CD4-positive, alpha-beta T cell treated with Interleukin-10 for 1 hour (primary cell): ENCODE results near the gene UFD1.
"Not testable (repeated sequence)": the region's sequence is repeated elsewhere in the genome, so short reads cannot be mapped to it uniquely, and the experiment has no call there.

Experiments used
- DNase-seq: peaks from one replicate; pipeline ENCODE4 v3.0.0-alpha.2; 2020

The UFD1 gene

DNA sequence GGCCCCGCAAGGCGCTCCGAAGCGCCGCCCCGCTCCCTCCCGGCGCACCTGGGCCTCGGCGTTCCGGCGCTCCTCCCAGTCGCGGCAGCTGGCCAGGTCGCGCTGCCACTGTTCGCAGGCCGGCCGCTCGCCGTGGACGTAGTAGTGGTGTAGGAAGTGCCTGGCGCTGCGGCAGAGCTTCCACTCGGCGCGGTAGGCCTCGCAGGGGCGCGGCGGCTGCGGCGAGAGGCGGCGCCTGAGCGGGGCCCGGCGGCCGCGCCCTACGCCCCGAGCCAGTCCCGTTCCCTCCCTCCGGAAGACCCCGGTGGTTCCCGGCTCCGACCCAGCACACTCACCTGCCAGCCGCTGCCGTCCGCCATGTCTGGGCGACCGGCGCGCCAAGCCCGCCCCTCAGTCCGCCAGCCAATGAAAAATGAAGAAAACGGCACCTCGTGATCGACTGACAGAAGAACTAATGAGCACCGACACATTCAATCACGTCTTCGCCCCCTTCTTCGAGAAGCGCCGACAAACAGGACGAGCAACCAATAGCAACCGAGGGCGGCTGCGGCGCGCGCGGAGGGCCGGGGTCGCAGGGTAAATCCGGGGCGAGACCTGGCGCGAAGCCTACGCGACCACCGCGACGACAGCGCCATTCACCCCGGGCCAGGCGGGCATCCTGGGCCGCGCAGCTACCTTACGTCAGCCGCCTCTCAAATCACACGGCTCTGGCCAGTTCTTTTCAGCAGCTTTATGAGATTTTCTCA is 31.5 kb downstream of the UFD1 start, which contains the start of gene C22orf39:
Gene C22orf39 (minus strand): TSS at position 382 of the 746 bp plus-strand sequence. CDS start 23 bp downstream, at position 359.
- peak; percentile 95 for DNase-seq

DNA sequence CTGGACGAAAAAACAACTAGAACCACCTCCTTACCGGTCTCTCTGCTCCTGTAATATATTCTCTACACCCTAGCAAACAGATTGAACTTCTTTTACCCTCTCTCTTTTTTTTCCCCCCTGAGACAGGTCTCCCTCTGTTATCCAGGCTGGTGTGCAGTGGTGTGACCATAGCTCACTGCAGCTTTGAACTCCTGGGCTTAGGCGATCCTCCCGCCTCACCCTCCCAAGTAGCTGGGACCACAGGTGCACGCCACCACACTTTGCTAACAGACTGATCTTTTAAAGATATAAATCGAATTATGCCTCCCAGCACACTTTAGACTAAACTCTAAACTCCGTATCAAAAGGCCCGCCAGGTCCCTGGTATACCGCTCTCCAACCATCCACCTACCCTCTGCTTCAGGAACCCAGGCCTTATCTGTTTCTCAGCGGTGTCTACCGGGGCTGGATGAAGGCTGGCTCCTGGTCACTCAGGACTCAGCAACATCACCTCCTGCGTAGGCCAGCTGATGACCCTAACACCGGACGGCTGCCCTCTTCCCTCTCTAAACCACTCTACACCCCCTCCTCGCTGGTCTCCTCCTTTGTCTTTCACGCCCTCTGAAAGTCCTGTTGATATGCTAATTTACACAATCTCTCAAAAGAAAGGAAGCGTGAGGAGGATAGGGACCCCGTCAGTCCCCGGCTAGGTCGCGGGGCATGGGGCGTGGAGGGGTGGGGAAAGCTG is 32.2 kb downstream of the UFD1 start:
- no peak for DNase-seq

DNA sequence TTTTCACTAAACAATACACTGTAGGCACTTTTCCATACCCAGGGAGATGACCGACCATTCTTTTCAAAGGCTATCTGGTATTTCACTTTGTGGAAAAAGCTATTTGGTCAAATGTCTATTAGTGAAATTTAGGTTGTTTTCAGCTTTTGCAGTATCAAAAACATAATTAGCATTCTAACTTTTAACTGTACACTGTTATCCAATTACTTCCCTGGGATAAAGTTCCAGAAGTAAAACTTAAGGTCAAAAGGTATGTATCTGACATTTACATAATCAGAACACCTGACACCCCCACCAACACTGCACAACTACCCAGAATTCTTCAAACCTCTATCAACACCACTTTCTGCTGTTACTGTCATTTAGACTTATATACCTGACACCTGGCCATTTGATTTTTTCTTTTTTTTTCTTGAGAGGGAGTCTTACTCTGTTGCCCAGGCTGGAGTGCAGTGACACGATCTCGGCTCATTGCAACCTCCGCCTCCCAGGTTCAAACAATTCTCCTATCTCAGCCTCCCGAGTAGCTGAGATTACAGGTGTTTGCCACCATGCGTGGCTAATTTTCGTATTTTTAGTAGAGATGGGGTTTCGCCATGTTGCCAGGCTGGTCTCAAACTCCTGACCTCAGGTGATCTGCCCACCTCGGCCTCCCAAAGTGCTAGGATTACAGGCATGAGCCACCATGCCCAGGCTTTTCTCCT is 33.6 kb downstream of the UFD1 start:
- not testable (repeated sequence) for DNase-seq

DNA sequence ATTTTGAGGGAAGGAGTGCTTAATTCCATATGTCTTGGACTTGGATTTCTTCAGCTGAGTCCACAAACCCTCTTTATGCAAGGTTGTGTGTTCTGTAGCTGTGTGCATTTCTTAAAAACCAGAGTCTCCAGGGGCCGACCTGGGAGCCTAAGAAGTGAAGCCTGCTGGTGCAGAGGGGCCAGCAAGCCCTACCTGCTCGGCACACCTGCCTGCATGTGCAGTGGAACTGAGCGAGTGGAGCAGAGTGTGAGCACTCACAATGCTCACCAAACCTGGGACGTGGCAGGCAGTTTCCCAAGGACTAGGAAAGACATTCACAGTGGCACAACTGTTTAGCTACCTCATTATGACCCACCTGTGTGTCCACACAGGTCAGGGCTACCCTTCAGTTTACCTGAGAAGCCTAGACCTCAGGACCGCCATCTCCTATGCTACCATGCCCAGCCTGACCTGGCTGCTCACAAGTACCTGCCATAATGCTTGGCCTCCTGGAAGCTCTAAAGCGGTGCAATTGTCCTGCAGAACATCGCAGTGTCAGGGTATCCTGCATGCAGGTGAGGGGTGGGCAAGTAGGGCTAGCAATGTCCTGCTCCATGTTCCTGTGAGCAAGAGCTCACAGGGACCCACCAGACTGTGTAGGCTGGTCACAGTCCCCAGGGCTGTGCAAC is 35.3 kb downstream of the UFD1 start:
- no peak for DNase-seq

DNA sequence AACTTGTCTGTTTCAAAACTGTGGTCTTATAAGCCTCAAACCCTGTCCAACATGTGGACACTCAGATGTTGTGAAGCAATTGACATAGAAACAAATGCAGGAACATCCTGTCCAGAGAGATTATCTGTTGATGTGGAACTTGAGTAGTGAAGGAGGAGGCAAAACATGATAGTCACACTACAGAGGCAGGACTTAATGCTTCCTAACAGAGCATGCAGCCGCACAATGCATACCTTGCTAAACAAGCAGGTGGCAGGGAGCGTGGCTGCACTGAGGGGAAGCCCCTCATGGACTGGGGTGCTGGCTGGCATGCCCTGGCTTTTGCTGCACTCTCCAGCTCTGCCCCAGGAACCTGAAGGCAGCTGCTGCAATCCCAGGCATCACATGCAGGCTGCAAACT is 36.8 kb downstream of the UFD1 start:
- no peak for DNase-seq

DNA sequence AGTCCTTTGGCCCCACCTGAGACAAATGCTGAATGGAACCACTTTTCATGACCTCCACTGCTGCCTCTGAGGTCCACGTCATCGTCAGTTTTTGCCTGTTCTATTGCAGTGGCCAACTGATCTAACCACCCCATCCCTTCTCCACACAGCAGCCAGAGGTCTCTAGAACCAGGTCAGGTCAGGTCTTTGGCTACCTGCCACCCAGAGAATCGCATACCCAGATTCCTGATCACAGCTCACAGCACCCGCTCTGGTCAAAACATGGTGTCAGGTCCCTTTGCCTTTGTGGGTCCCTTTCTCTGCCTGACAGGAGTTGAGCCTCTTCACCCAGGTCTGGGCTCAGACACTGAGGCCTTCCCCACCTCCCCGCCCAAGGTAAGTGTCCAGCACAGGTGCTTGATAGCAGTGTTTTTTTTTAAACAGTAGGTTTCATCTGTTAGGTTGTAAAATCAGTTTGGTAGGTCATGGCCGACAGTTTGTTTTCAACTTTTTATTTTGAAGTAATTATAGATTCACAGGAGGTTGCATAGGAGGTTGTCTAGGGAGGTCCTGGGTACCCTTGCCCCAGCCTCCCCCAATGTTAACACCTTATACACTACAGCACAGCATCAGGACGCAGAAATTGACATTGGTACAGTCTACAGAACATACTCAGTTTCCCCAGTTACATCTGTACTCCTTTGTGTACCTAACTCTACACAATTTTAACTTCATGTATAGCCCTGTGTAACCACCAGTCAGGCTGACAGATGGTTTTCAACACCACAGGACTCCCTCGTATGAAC is 38.4 kb downstream of the UFD1 start:
- DNase-seq, result no peak

DNA sequence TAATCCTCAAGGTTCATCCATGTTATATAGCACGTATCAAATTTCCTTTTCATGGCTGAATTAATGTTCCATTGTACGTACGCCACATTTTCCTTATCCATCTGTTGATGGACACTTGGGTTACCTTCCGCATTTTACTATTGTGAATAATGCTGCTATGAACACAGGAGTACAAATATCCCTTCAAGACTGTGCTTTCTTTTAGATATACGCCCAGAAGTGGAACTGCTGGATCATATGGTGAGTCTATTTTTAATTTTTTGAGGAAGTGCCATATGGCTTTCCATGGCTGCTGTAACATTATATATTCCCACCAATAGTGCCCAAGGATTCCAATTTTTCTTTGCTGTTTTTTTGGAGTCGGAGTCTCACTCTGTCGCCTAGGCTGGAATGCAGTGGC is 40.7 kb downstream of the UFD1 start:
- no peak for DNase-seq

DNA sequence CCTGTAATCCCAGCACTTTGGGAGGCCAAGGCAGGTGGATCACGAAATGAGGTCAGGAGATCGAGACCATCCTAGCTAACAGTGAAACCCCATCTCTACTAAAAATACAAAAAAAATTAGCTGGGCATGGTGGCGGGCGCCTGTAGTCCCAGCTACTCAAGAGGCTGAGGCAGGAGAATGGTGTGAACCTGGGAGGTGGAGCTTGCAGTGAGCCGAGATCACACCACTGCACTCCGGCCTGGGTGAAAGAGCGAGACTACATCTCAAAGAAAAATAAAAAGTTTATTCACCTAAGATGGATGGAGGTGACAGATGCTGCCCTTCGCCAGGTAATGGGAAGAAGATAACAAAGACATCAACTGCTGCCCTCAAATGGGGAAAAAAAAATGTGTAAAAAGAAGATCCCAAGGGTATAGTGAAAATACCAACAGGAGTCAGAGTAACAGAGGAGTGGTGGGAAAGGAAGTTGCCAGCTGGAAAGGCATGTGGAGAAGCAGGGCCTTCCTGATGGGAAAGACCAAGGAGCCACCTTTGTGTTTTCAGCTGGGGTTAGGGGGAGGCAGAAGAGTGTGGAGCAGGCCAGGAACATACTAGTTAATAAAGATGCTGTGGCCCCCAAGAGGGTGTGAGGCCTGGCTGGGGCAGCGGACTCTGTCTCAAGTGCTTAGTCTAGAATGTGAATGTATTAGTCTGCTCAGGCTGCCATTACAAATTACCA is 42.4 kb downstream of the UFD1 start:
- DNase-seq, result not testable (repeated sequence)

DNA sequence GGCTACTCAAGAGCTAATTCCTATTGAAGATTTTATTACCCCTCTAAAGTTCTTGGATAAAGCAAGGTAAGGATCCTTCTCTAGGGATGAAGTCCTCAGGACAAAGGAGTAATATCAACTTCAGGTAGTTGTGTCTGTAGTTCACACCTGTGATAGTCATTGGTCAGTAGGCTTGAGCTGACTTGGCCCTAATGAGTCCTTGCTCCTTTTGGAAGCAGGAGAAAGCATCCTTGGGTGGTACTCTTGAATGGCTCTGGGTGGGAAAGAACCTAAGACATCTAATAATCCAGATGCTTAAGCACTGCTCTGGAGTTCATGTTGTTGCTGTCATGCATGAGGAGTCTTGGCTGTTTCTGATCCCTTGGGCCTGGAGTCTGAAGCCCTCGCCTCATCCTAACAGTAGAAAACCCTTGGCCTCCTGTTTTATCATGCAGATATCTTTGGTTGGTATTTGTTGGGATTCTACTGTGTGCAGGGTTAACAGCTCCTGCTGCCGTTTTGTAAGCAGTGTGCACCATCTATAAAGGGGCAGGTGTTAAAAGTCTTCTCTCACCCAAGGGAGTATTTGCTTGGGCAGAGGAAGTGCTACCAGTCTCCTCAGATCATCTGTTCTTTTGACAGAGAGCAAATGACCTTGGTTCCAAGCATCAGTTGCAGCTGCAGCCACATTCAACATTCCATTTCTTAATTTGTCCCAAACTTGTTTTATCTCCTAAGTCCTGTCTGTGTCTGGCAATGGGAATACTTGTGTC is 44.0 kb downstream of the UFD1 start:
- DNase-seq, result no peak

DNA sequence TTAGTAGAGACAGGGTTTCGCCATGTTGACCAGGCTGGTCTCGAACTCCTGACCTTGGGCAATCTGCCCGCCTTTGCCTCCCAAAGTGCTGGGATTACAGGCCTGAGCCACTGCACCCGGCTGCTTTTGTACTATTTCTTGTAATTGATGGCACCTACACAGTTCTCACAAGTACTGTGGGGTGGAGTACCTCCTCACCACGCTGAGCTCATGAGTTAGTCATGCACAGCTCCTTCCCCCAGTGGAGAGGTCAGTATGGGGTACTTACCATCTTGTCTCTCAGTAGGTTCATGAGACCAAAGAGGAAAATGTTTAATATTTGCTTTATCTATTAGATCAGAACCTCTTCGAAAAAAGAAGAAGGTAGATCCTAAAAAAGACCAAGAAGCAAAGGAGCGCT is 44.6 kb downstream of the UFD1 start:
- no peak for DNase-seq

DNA sequence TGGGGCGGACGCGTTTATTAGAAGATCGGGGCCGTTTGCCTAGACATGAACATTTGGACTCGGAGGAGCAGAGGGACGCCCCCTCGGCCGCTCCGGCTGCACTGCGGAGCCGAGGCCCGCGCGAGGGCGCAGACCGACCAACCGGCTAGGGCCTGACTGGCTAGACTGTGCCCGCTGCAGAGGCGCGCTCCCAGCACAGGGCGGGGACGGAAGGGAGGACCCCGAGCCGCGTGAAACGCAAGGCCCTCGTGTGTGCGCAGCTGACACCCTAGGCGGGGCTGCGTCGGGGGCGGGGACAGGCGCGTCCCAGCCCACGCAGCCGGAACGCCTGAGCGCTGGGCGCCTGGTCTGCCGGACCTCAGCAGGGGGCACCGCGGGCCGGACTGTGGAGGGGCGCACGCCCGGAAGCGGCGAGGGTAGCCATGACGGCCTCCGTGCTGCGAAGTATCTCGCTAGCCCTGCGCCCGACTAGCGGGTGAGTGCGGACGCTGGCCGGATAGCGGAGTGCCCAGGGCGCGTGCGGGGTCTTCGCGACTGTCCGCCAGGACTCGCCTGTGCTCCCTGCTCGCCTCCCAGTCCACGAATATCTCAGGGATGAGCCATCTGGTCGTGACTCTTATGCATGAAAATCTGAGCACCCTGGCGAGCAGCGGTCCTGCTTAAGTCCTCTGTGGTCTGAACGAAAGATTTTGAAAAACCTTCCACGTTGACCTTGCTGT is 46.7 kb downstream of the UFD1 start, which contains the start of gene MRPL40:
Gene MRPL40 (plus strand): TSS at position 413 of the 719 bp plus-strand sequence. CDS start 10 bp downstream, at position 423.
- DNase-seq, result peak; percentile 90

DNA sequence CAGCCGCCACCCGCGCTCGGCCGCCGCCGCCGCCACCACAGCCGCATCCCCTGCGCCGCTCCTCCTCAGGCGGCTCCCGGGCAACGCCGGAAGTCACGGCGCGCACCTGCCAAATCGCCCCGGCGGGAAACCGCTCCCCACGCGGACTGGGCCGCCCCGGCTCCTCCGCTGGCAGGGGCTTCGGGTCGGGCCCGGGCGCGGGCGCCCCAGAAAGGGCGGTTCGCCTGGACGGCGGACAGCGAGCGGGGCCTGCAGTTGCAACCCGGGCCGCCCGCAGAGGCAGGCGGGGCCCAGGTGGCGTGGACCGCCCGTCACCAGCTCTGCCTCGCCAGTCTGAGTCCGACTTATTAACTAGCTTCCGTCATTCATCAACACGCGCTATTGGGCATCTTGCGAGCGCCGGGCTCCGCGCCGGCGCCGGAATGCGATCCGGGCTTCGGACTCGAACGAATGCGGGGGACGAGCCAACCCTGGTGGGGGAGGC is 47.3 kb downstream of the UFD1 start, which contains the start of gene HIRA:
Gene HIRA (minus strand): TSS at position 85 of the 484 bp plus-strand sequence. CDS start 257 bp downstream, outside the sequence.
- DNase-seq, result peak; percentile 88

DNA sequence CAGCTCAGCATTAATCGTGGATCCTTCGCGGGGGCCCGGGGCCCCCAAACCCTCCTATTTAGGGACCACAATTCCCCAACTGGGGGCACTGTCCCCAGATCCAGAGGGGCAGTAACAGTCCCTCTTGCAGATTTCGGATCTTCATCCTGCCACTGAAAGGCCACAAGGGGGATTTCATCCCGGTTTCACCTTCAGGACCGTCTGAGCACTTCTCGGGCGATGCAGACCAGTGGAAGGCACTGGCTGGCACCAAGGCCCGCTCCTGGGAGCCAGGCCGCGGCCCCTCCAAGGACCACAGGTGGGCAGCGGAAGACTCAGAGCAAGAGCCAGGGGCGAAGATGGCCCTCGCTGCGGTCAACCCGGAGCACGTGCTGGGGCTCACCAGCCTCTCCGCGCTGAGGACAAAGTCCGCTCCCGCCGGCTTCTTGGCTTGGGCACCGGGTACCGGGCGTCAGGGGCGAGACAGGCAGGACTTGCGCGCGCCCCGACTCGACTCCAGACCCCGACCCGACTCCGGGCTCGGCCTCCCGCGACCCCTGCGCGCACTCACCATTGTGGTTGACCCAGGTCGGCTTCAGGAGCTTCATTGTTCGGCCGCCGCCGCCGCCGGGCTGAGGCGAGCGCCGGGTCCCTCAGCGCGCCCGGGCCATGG is 48.0 kb downstream of the UFD1 start:
- peak; percentile 13 for DNase-seq

DNA sequence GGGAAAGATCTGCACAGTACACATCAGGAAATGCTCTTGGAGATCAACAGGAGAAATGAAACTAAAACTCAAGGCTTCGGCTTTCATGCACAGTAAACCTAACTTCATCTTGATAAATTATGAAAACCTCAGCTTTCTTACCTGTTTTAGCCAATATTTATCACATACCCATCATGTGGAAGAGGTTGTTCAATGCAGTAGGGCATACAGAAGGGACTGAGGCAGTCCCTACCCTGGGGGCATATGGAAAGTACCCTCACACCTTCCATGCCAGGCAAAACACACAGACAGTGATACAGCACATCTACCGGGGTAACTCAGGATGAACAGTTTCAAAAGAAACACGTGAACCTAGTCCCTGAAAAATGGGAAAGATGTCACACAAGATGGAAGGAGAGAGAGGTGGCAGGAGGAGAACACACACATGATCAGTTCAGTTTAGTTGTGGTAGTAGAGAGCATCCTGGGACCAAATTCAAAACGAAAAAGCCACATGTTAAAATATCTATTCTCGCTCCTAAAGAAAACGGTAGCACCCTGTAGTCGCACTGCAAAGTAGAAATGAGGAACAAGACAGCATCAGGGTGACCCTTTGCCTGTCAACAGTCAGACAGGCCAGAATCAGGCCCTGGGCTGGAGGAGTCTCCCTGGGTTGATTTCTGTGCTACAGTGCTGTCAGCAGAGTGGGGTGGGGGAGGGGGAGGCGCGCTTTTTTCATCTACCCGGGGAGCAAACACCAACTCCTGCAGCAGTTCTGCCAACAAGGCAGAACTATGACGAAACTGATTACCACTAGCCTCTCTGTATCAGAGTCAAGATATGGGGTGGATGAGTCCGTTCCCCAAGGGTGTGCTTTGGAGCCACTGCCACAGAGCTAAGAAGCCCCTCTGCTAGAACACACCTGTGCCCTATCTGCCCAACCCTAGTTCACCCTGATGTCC is 48.8 kb downstream of the UFD1 start:
- DNase-seq, result peak; percentile 48

DNA sequence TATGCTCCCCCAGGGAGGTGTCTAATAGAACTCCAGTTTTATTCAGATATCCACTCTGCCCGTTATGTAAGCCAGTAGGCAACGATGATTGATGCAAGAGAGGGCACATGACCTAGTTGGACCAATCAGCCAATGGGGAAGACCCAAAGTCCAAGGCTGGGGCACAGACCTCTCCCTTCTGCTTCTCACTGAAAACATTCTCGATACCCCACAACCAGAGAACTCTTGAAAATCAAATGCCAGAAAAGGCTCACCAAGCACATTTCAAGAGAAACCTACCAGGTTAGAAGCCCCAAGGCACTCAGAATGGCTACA is 54.9 kb downstream of the UFD1 start:
- no peak for DNase-seq

DNA sequence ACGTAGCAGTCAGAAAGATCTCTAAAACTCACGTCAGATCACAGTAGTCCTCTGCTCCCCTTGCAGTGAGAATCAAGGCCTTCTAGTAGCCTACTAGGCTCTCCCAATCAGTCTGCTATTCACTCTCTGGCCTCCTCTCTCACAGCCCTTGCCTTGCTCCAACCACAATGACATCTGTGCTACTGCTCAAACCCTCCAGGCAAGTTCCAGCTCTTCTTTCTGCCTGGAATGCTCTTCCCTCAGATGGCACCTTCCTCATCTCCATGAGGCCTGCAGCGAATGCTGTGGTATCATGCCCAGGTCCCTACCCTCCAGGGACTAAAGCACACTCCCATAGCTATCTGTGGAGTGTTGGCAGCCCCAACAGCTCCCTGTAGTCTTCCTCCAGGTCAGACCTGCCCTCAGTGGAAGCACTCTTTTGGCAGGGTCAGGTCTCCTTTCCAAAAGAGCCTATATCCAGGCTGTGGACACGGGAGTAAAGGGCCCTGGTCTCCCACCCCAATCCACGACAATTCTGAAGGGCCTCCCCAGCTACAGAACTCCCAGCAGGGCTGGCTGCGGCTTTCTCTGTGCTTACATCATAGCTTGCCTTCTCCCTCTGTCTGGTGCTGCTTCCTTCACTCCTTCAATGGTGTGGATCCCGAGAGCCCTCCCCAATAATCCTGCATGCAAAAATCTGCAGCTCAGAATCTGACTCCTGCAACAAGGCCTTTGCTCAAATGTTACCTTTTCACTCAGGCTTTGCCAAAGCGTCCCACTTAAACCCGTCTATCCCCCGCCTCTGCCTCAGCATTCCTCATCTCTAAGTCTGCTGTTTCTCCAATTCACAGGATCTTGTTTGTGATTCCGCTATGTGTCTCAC is 56.3 kb downstream of the UFD1 start:
- DNase-seq, result no peak

DNA sequence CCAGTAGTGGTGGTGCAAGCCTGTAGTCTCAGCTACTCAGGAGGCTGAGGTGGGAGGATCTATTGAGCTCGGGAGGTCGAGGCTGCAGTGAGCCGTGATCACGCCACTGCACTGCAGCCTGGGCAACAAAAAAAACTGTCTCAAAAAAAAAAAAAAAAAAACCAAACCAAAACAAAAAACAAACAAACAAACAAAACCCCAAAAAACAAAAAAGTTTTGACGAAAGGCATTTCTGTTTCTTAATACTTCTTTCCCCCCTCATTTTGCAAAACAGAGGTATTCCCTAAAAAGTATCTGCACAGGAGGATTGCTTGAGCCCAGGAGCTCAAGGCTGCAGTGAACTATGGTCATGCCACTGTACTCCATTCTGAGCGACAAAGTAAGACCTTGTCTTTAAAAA is 58.7 kb downstream of the UFD1 start:
- DNase-seq, result no peak
